Caco-2 (cell line): ENCODE measurements around the gene DHDDS. TPM values are rescaled to one million over a fixed set of nuclear protein-coding genes. Genes with fewer than 3 reads are reported as not detected.

ENCODE experiments used
- BruUV-seq: library from RNA; stranded (reverse); fragments of 400-500 nt; replicated peaks from 2 replicates; lab custom pipeline; 2021; lab: Mats Ljungman, UMichigan
- CTCF ChIA-PET: fragments of 300-600 bp; sonication (Branson Sonifier 250); formaldehyde crosslinking; loops from one replicate; lab custom pipeline; 2022; ENCODE audit warnings: antibody characterized with exemption; lab: Charles Lee
- POLR2A ChIA-PET: fragments of 300-600 bp; sonication (Branson Sonifier 250); formaldehyde crosslinking; loops from one replicate; lab custom pipeline; 2022; ENCODE audit warnings: antibody characterized with exemption; lab: Charles Lee
- DNase-seq, 2 experiments: peaks; one replicate each; pipeline versions ENCODE4 v3.0.0 to v3.0.0-alpha.2; 2020 to 2022
- H3K27me3 ChIP-seq: replicated peaks from 2 replicates; pipeline ENCODE4 v1.6.0; 2011; ENCODE audit warnings: low read length; ENCODE audit not compliant: control insufficient read depth, insufficient read depth
- H3K36me3 ChIP-seq: 2 replicates; pipeline ENCODE4 v1.5.1; 2011; ENCODE audit warnings: low read length; ENCODE audit not compliant: control insufficient read depth, insufficient read depth
- H3K4me1 ChIP-seq: fragments of 250-450 bp; sonication (Bioruptor Pico); 2 replicates; pipeline ENCODE4 v1.5.1; 2020; ENCODE audit warnings: mild to moderate bottlenecking
- H3K4me3 ChIP-seq: 2 replicates; pipeline ENCODE4 v1.5.1; 2011; ENCODE audit warnings: low read depth, mild to moderate bottlenecking, control low read depth, low read length
- H3K9me3 ChIP-seq: fragments of 250-450 bp; sonication (Bioruptor Pico); 2 replicates; pipeline ENCODE4 v1.5.1; 2020; ENCODE audit warnings: mild to moderate bottlenecking, moderate library complexity
- H3K27ac Mint-ChIP-seq: one replicate; pipeline ENCODE4 v1.8.0; 2022; ENCODE audit warnings: mixed read lengths; ENCODE audit not compliant: unreplicated experiment
- H3K27me3 Mint-ChIP-seq: one replicate; pipeline ENCODE4 v1.8.0; 2022; ENCODE audit warnings: mixed read lengths; ENCODE audit not compliant: insufficient read depth, unreplicated experiment
- H3K36me3 Mint-ChIP-seq: one replicate; pipeline ENCODE4 v1.8.0; 2022; ENCODE audit warnings: mild to moderate bottlenecking, mixed read lengths; ENCODE audit not compliant: insufficient read depth, unreplicated experiment
- H3K4me1 Mint-ChIP-seq: one replicate; pipeline ENCODE4 v1.8.0; 2022; ENCODE audit warnings: low read depth, mixed read lengths; ENCODE audit not compliant: unreplicated experiment
- H3K4me3 Mint-ChIP-seq: one replicate; pipeline ENCODE4 v1.8.0; 2022; ENCODE audit warnings: mild to moderate bottlenecking, moderate library complexity, mixed read lengths; ENCODE audit not compliant: unreplicated experiment
- H3K9me3 Mint-ChIP-seq: one replicate; pipeline ENCODE4 v1.8.0; 2022; ENCODE audit warnings: mixed read lengths; ENCODE audit not compliant: unreplicated experiment
- intact Hi-C: fragments of 100-400 bp; cut with micrococcal nuclease; formaldehyde crosslinking; loops from one replicate; pipeline ENCODE4 v1.10.0; 2022; ENCODE audit not compliant: unreplicated experiment
- total RNA-seq: library from RNA; stranded (reverse); gene quantifications from 2 replicates; pipeline ENCODE4 v1.2.3, GENCODE V29; 2022
- TF ChIP-seq, protein P1 (sequence below), 2 experiments: fragments of 200-600 bp in 1 of 2; IDR thresholded peaks; 1 replicate in 1 of 2; 2 replicates in 1 of 2; pipeline versions ENCODE4 v1.5.1 to v1.8.0; 2011 to 2022; ENCODE audit warnings: antibody characterized with exemption in 1 of 2, control low read depth in 1 of 2, inconsistent platforms in 1 of 2, low read depth in 1 of 2, low read length in 1 of 2, mild to moderate bottlenecking in 1 of 2, moderate library complexity in 1 of 2; ENCODE audit not compliant: insufficient read depth in 1 of 2, severe bottlenecking in 1 of 2, unreplicated experiment in 1 of 2

DHDDS gene
- total RNA-seq, 1 experiment from 2014 or later, result 55.6 TPM

DNA sequence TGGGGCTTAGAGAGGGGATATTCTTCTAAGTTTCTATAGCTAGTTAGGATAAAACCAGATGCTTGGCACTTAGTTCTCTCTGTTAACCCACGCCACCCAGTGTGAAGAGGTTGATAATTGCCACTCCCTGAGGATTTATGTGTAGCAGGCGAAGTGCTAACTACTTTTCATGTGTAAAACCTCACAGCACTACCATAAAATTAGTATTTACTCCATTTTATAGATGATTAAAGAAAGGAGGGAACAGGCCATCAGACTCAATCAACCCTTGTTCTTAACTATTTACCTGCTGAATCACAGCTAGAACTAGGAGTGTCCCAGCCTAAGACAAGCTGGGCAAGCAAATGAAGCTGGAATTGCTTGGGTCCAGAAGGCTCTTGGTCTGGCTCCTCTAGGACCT is 12.6 kb upstream of the DHDDS start:
- no peak for DNase-seq
- no peaks in the 10 kb centered on the region for H3K9me3 Mint-ChIP-seq
- H3K4me3 Mint-ChIP-seq, result no peak overlapping the region
- H3K27ac Mint-ChIP-seq, result peak overlapping the region; percentile 88
- peaks cover 15% of the 10 kb centered on the region for H3K4me1 Mint-ChIP-seq
- H3K27me3 Mint-ChIP-seq, result no peaks in the 10 kb centered on the region
- no TSS peak for BruUV-seq
- ChIA-PET POLR2A (interaction anchor here (0.6 to 1.8 kb wide), 4 partner anchors 13 to 69 kb away, joined by 3 to 10 read pairs (median 4); partner anchors contain the start of genes CRYBG2 and DHDDS), CTCF (no interaction called here)
- no peaks in the 10 kb centered on the region for H3K9me3 ChIP-seq
- H3K36me3 ChIP-seq, result no peaks in the 10 kb centered on the region
- intact Hi-C loops, result loop anchor here (1.0 kb wide), 1 partner anchor 13 kb away; the partner anchor contains the start of gene DHDDS
- TF ChIP-seq, protein P1, sequence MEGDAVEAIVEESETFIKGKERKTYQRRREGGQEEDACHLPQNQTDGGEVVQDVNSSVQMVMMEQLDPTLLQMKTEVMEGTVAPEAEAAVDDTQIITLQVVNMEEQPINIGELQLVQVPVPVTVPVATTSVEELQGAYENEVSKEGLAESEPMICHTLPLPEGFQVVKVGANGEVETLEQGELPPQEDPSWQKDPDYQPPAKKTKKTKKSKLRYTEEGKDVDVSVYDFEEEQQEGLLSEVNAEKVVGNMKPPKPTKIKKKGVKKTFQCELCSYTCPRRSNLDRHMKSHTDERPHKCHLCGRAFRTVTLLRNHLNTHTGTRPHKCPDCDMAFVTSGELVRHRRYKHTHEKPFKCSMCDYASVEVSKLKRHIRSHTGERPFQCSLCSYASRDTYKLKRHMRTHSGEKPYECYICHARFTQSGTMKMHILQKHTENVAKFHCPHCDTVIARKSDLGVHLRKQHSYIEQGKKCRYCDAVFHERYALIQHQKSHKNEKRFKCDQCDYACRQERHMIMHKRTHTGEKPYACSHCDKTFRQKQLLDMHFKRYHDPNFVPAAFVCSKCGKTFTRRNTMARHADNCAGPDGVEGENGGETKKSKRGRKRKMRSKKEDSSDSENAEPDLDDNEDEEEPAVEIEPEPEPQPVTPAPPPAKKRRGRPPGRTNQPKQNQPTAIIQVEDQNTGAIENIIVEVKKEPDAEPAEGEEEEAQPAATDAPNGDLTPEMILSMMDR (IDR thresholded peaks at IDR 0.05; ENCODE audit: insufficient read depth in 1 of 2, low read depth in 1 of 2, low read length in 1 of 2, severe bottlenecking in 1 of 2, unreplicated experiment in 1 of 2), result no peak
- H3K4me1 ChIP-seq, result peaks cover 39% of the 10 kb centered on the region
- H3K36me3 Mint-ChIP-seq, result peaks cover 5% of the 10 kb centered on the region
- H3K4me3 ChIP-seq, result no peak overlapping the region
- no peaks in the 10 kb centered on the region for H3K27me3 ChIP-seq

DNA sequence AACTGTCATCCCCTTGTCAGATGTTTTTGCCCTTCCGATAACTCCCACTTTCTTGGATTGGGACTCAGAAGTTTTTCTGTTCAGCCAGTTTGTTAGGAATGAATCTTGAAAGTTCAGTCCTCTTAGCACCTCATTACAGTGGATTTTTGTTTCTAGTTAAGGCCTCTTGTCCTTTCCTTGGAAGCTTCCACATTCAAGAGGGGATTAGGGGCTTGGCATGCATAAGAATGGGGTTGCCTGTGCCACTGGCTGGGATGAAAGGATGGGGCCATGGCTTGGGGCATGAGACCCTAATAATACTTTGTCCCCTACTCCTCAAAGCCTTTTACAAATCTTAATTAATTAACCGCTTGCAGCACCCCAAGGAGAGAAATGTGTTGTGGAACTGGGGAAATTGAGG is 2.4 kb upstream of the DHDDS start:
- Histone ChIP-seq H3K4me1 (peaks cover 6% of the 10 kb centered on the region), H3K27me3 (no peaks in the 10 kb centered on the region), H3K4me3 (no peak overlapping the region), H3K9me3 (no peaks in the 10 kb centered on the region), H3K36me3 (no peaks in the 10 kb centered on the region)
- peaks cover 18% of the 10 kb centered on the region for H3K36me3 Mint-ChIP-seq
- intact Hi-C loops, result loop anchor here (5.0 kb wide), 1 partner anchor 77 kb away; the partner anchor contains the start of gene CRYBG2
- ChIA-PET POLR2A (interaction anchor here (0.7 kb wide), 1 partner anchor 42 kb away, joined by 4 read pairs; no protein-coding TSS in a partner anchor), CTCF (no interaction called here)
- H3K4me3 Mint-ChIP-seq, result no peak overlapping the region
- no peaks in the 10 kb centered on the region for H3K27me3 Mint-ChIP-seq
- TF ChIP-seq, protein P1 (IDR thresholded peaks at IDR 0.05; ENCODE audit: insufficient read depth in 1 of 2, low read depth in 1 of 2, low read length in 1 of 2, severe bottlenecking in 1 of 2, unreplicated experiment in 1 of 2), result no peak
- no TSS peak for BruUV-seq
- H3K4me1 Mint-ChIP-seq, result no peaks in the 10 kb centered on the region
- H3K9me3 Mint-ChIP-seq, result no peaks in the 10 kb centered on the region
- no peak for DNase-seq
- no peak overlapping the region for H3K27ac Mint-ChIP-seq

DNA sequence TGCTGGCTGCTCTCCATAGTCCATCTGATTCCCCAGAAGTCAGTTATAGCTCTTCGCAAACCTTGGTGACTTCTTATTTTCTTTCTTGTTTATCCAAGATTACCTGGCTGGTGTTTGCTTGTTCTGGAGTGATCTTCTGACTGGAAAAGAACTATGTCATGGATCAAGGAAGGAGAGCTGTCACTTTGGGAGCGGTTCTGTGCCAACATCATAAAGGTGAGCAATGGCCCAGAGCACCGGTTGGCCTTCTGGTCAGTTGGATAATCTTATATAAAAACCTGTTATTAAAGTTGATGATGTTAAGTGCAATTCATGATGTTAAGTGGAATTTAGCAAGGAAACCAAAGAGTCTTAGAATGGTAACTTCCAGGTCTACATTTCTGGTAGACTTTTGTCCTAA is 672 bp downstream of the DHDDS start:
- no peaks in the 10 kb centered on the region for H3K36me3 ChIP-seq
- intact Hi-C loops, result loop anchor here (1.0 to 5.0 kb wide), 3 partner anchors 13 to 80 kb away; partner anchors contain the start of gene CRYBG2
- DNase-seq, result no peak
- H3K4me3 ChIP-seq, result peak overlapping the region; percentile 78
- H3K27ac Mint-ChIP-seq, result peak overlapping the region; percentile 94
- BruUV-seq, result no TSS peak
- no peaks in the 10 kb centered on the region for H3K27me3 Mint-ChIP-seq
- POLR2A ChIA-PET, result interaction anchor here (0.8 to 1.7 kb wide), 5 partner anchors 16 to 82 kb away, joined by 3 to 8 read pairs (median 3); partner anchors contain the start of genes CRYBG2 and HMGN2
- H3K4me3 Mint-ChIP-seq, result peak overlapping the region; percentile 95
- H3K4me1 ChIP-seq, result peaks cover 6% of the 10 kb centered on the region
- CTCF ChIA-PET, result interaction anchor here (0.7 to 1.3 kb wide), 4 partner anchors 16 to 198 kb away, joined by 5 to 15 read pairs (median 9); partner anchors contain the start of gene CEP85
- H3K4me1 Mint-ChIP-seq, result no peaks in the 10 kb centered on the region
- peaks cover 18% of the 10 kb centered on the region for H3K36me3 Mint-ChIP-seq
- no peaks in the 10 kb centered on the region for H3K9me3 Mint-ChIP-seq
- no peaks in the 10 kb centered on the region for H3K9me3 ChIP-seq
- H3K27me3 ChIP-seq, result no peaks in the 10 kb centered on the region
- TF ChIP-seq, protein P1 (IDR thresholded peaks at IDR 0.05; ENCODE audit: insufficient read depth in 1 of 2, low read depth in 1 of 2, low read length in 1 of 2, severe bottlenecking in 1 of 2, unreplicated experiment in 1 of 2), result no peak
